T-helper 2 cell treated with Interferon-gamma antibody and Interleukin-4, amounts not matched to agents 5 μg/mL and 100 μg/mL, for 36 hours (primary cell): ENCODE data around the gene NSG2.
"Not testable (repeated sequence)": the region's sequence is repeated elsewhere in the genome, so short reads cannot be mapped to it uniquely, and the experiment has no call there.

Source experiments
- DNase-seq: peaks from one replicate; pipeline ENCODE4 v3.0.0; 2021; ENCODE audit warnings: low spot score
- H3K27ac Mint-ChIP-seq: one replicate; pipeline ENCODE4 v1.8.0; 2021; ENCODE audit warnings: mild to moderate bottlenecking, mixed read lengths
- H3K27me3 Mint-ChIP-seq: one replicate; pipeline ENCODE4 v1.8.0; 2021; ENCODE audit warnings: low read depth, mixed read lengths
- H3K36me3 Mint-ChIP-seq: one replicate; pipeline ENCODE4 v1.8.0; 2021; ENCODE audit warnings: low read depth, mixed read lengths
- H3K4me1 Mint-ChIP-seq: one replicate; pipeline ENCODE4 v1.8.0; 2021; ENCODE audit warnings: low read depth, mixed read lengths
- H3K4me3 Mint-ChIP-seq: one replicate; pipeline ENCODE4 v1.8.0; 2022; ENCODE audit warnings: mild to moderate bottlenecking, moderate library complexity, mixed read lengths
- H3K9me3 Mint-ChIP-seq: one replicate; pipeline ENCODE4 v1.8.0; 2021; ENCODE audit warnings: mixed read lengths

The NSG2 gene

GRCh38 chr5:174140452-174141020 lies 95.0 kb downstream of the NSG2 start:
- DNase-seq: no peak
- no peaks in the 10 kb centered on the region for H3K9me3 Mint-ChIP-seq
- H3K4me1 Mint-ChIP-seq: no peaks in the 10 kb centered on the region
- no peaks in the 10 kb centered on the region for H3K36me3 Mint-ChIP-seq
- H3K27me3 Mint-ChIP-seq: no peaks in the 10 kb centered on the region
- no peak overlapping the region for H3K27ac Mint-ChIP-seq
- no peak overlapping the region for H3K4me3 Mint-ChIP-seq

- Mint-ChIP-seq H3K9me3 (no peaks in the 10 kb centered on the region), H3K4me3 (no peak overlapping the region), H3K4me1 (no peaks in the 10 kb centered on the region), H3K27ac (no peak overlapping the region), H3K36me3 (no peaks in the 10 kb centered on the region), H3K27me3 (no peaks in the 10 kb centered on the region)
- no peak for DNase-seq
These were observed 95.9 kb downstream of the NSG2 start for GRCh38 chr5:174141398-174141797.

- no peaks in the 10 kb centered on the region for H3K9me3 Mint-ChIP-seq
- no peaks in the 10 kb centered on the region for H3K36me3 Mint-ChIP-seq
- H3K27me3 Mint-ChIP-seq: no peaks in the 10 kb centered on the region
- H3K4me1 Mint-ChIP-seq: no peaks in the 10 kb centered on the region
- H3K27ac Mint-ChIP-seq: no peak overlapping the region
- DNase-seq: no peak
- no peak overlapping the region for H3K4me3 Mint-ChIP-seq
These were observed 99.6 kb downstream of the NSG2 start for GRCh38 chr5:174145091-174145490.

- no peak for DNase-seq
- H3K36me3 Mint-ChIP-seq: no peaks in the 10 kb centered on the region
- H3K9me3 Mint-ChIP-seq: no peaks in the 10 kb centered on the region
- no peak overlapping the region for H3K27ac Mint-ChIP-seq
- no peak overlapping the region for H3K4me3 Mint-ChIP-seq
- no peaks in the 10 kb centered on the region for H3K27me3 Mint-ChIP-seq
- no peaks in the 10 kb centered on the region for H3K4me1 Mint-ChIP-seq
These were observed 100.3 kb downstream of the NSG2 start for GRCh38 chr5:174145821-174146220.

GRCh38 chr5:174146556-174146955 lies 101.0 kb downstream of the NSG2 start:
- H3K36me3 Mint-ChIP-seq: no peaks in the 10 kb centered on the region
- no peaks in the 10 kb centered on the region for H3K9me3 Mint-ChIP-seq
- no peak for DNase-seq
- H3K4me1 Mint-ChIP-seq: no peaks in the 10 kb centered on the region
- H3K4me3 Mint-ChIP-seq: no peak overlapping the region
- no peak overlapping the region for H3K27ac Mint-ChIP-seq
- H3K27me3 Mint-ChIP-seq: no peaks in the 10 kb centered on the region

GRCh38 chr5:174147012-174147411 lies 101.5 kb downstream of the NSG2 start:
- not testable (repeated sequence) for H3K27ac Mint-ChIP-seq, H3K27me3 Mint-ChIP-seq, H3K36me3 Mint-ChIP-seq, H3K4me3 Mint-ChIP-seq, DNase-seq, H3K4me1 Mint-ChIP-seq, H3K9me3 Mint-ChIP-seq

- H3K36me3 Mint-ChIP-seq: no peaks in the 10 kb centered on the region
- H3K27ac Mint-ChIP-seq: no peak overlapping the region
- DNase-seq: no peak
- no peaks in the 10 kb centered on the region for H3K9me3 Mint-ChIP-seq
- H3K27me3 Mint-ChIP-seq: no peaks in the 10 kb centered on the region
- no peaks in the 10 kb centered on the region for H3K4me1 Mint-ChIP-seq
- no peak overlapping the region for H3K4me3 Mint-ChIP-seq
These were observed 102.0 kb downstream of the NSG2 start for GRCh38 chr5:174147551-174147950.

- no peak overlapping the region for H3K27ac Mint-ChIP-seq
- no peaks in the 10 kb centered on the region for H3K36me3 Mint-ChIP-seq
- H3K27me3 Mint-ChIP-seq: no peaks in the 10 kb centered on the region
- H3K4me3 Mint-ChIP-seq: no peak overlapping the region
- no peak for DNase-seq
- no peaks in the 10 kb centered on the region for H3K4me1 Mint-ChIP-seq
- no peaks in the 10 kb centered on the region for H3K9me3 Mint-ChIP-seq
These were observed 103.2 kb downstream of the NSG2 start for GRCh38 chr5:174148721-174149120.

GRCh38 chr5:174149426-174149825 lies 103.9 kb downstream of the NSG2 start:
- Mint-ChIP-seq H3K27ac (no peak overlapping the region), H3K9me3 (peaks cover 4% of the 10 kb centered on the region), H3K27me3 (no peaks in the 10 kb centered on the region), H3K4me1 (no peaks in the 10 kb centered on the region), H3K4me3 (no peak overlapping the region), H3K36me3 (no peaks in the 10 kb centered on the region)
- DNase-seq: no peak

- no peaks in the 10 kb centered on the region for H3K36me3 Mint-ChIP-seq
These were observed 104.5 kb downstream of the NSG2 start for GRCh38 chr5:174149989-174150388.

GRCh38 chr5:174151599-174152181 lies 106.2 kb downstream of the NSG2 start:
- Mint-ChIP-seq H3K27ac (no peak overlapping the region), H3K9me3 (peaks cover 9% of the 10 kb centered on the region), H3K27me3 (no peaks in the 10 kb centered on the region), H3K4me3 (no peak overlapping the region), H3K36me3 (no peaks in the 10 kb centered on the region), H3K4me1 (no peaks in the 10 kb centered on the region)
- DNase-seq: no peak

More at GRCh38 chr5:174149989-174150388, 104.5 kb downstream of the NSG2 start:
- H3K9me3 Mint-ChIP-seq: peaks cover 9% of the 10 kb centered on the region
- H3K27ac Mint-ChIP-seq: no peak overlapping the region
- H3K27me3 Mint-ChIP-seq: no peaks in the 10 kb centered on the region
- H3K4me3 Mint-ChIP-seq: no peak overlapping the region
- H3K4me1 Mint-ChIP-seq: no peaks in the 10 kb centered on the region
- DNase-seq: no peak

GRCh38 chr5:174154559-174154958 lies 109.1 kb downstream of the NSG2 start:
- Mint-ChIP-seq H3K27ac (no peak overlapping the region), H3K4me3 (no peak overlapping the region), H3K9me3 (peaks cover 9% of the 10 kb centered on the region), H3K36me3 (no peaks in the 10 kb centered on the region), H3K27me3 (no peaks in the 10 kb centered on the region), H3K4me1 (no peaks in the 10 kb centered on the region)
- DNase-seq: no peak

GRCh38 chr5:174155281-174155680 lies 109.8 kb downstream of the NSG2 start:
- no peaks in the 10 kb centered on the region for H3K4me1 Mint-ChIP-seq
- H3K4me3 Mint-ChIP-seq: no peak overlapping the region
- no peak overlapping the region for H3K27ac Mint-ChIP-seq
- H3K36me3 Mint-ChIP-seq: no peaks in the 10 kb centered on the region
- H3K9me3 Mint-ChIP-seq: peaks cover 9% of the 10 kb centered on the region
- no peaks in the 10 kb centered on the region for H3K27me3 Mint-ChIP-seq
- DNase-seq: no peak

GRCh38 chr5:174155706-174156105 lies 110.2 kb downstream of the NSG2 start:
- H3K27me3 Mint-ChIP-seq: no peaks in the 10 kb centered on the region
- H3K36me3 Mint-ChIP-seq: no peaks in the 10 kb centered on the region
- DNase-seq: no peak
- no peaks in the 10 kb centered on the region for H3K4me1 Mint-ChIP-seq
- H3K9me3 Mint-ChIP-seq: peaks cover 9% of the 10 kb centered on the region
- H3K4me3 Mint-ChIP-seq: no peak overlapping the region
- no peak overlapping the region for H3K27ac Mint-ChIP-seq

- Mint-ChIP-seq H3K27me3 (no peaks in the 10 kb centered on the region), H3K4me3 (no peak overlapping the region), H3K27ac (no peak overlapping the region), H3K4me1 (no peaks in the 10 kb centered on the region), H3K9me3 (peaks cover 9% of the 10 kb centered on the region), H3K36me3 (no peaks in the 10 kb centered on the region)
- DNase-seq: no peak
These were observed 111.5 kb downstream of the NSG2 start for GRCh38 chr5:174157048-174157447.
